ENCODE results near the gene XAB2.
A peak's percentile ranks its signal among the peaks of the same experiment; 100 is the strongest.

Gene XAB2

GRCh38 chr19:7629347-7630054, at the start of gene XAB2, which contains the start of gene PET100:
Gene XAB2, minus strand, starts transcription at chr19:7629545. Its CDS starts 18 bp downstream, at chr19:7629527.
Gene PET100, plus strand, starts transcription at chr19:7629793. Its CDS starts 41 bp downstream, at chr19:7629834.
- intact Hi-C loops (cut with micrococcal nuclease) = no loop called here
- H3K4me1 Mint-ChIP-seq (ENCODE audit: low read depth) = peaks cover 52% of the 10 kb centered on the region
- no peaks in the 10 kb centered on the region for H3K9me3 Mint-ChIP-seq
- H3K4me3 Mint-ChIP-seq = peak within 1 kb of the TSS; percentile 99
- peak within 1 kb of the TSS; percentile 99 for H3K27ac Mint-ChIP-seq
- H3K27me3 Mint-ChIP-seq = no peaks in the 10 kb centered on the region
- peaks cover 83% of the 10 kb centered on the region for H3K36me3 Mint-ChIP-seq (ENCODE audit: low read depth)

GRCh38 chr19:7677669-7678311, 48.4 kb upstream of the XAB2 start:
- peak overlapping the region; percentile 69 for H3K27ac Mint-ChIP-seq
- intact Hi-C loops (cut with micrococcal nuclease) = no loop called here
- H3K4me3 Mint-ChIP-seq = no peak overlapping the region
- H3K4me1 Mint-ChIP-seq (ENCODE audit: low read depth) = peaks cover 82% of the 10 kb centered on the region
- no peaks in the 10 kb centered on the region for H3K27me3 Mint-ChIP-seq
- H3K9me3 Mint-ChIP-seq = peaks cover 10% of the 10 kb centered on the region
- peaks cover 26% of the 10 kb centered on the region for H3K36me3 Mint-ChIP-seq (ENCODE audit: low read depth)

- Mint-ChIP-seq H3K4me3 (peak within 1 kb of the TSS; percentile 57), H3K36me3 (ENCODE audit: low read depth) (peaks cover 16% of the 10 kb centered on the region), H3K27ac (peak within 1 kb of the TSS; percentile 69), H3K27me3 (no peaks in the 10 kb centered on the region), H3K4me1 (ENCODE audit: low read depth) (peaks cover 73% of the 10 kb centered on the region), H3K9me3 (peaks cover 10% of the 10 kb centered on the region)
- intact Hi-C loops (cut with micrococcal nuclease) = no loop called here
These were observed 47.5 kb upstream of the XAB2 start, which contains the start of gene MCEMP1 for GRCh38 chr19:7676854-7677253. Gene MCEMP1, plus strand, starts transcription at chr19:7677090. Its CDS starts 31 bp downstream, at chr19:7677121.

GRCh38 chr19:7676376-7676775, 47.0 kb upstream of the XAB2 start:
- Mint-ChIP-seq H3K4me1 (ENCODE audit: low read depth) (peaks cover 68% of the 10 kb centered on the region), H3K9me3 (peaks cover 10% of the 10 kb centered on the region), H3K27me3 (no peaks in the 10 kb centered on the region), H3K36me3 (ENCODE audit: low read depth) (peaks cover 12% of the 10 kb centered on the region), H3K27ac (peak overlapping the region; percentile 69), H3K4me3 (peak overlapping the region; percentile 57)
- intact Hi-C loops (cut with micrococcal nuclease) = no loop called here

GRCh38 chr19:7674010-7675005, 45.0 kb upstream of the XAB2 start:
- peaks cover 70% of the 10 kb centered on the region for H3K4me1 Mint-ChIP-seq (ENCODE audit: low read depth)
- H3K36me3 Mint-ChIP-seq (ENCODE audit: low read depth) = peaks cover 6% of the 10 kb centered on the region
- peaks cover 10% of the 10 kb centered on the region for H3K9me3 Mint-ChIP-seq
- H3K27ac Mint-ChIP-seq = peak overlapping the region; percentile 79
- peaks cover 3% of the 10 kb centered on the region for H3K27me3 Mint-ChIP-seq
- no peak overlapping the region for H3K4me3 Mint-ChIP-seq
- intact Hi-C loops (cut with micrococcal nuclease) = no loop called here

GRCh38 chr19:7672522-7672921, 43.2 kb upstream of the XAB2 start:
- peaks cover 64% of the 10 kb centered on the region for H3K4me1 Mint-ChIP-seq (ENCODE audit: low read depth)
- H3K36me3 Mint-ChIP-seq (ENCODE audit: low read depth) = peaks cover 6% of the 10 kb centered on the region
- H3K27ac Mint-ChIP-seq = no peak overlapping the region
- intact Hi-C loops (cut with micrococcal nuclease) = no loop called here
- peaks cover 8% of the 10 kb centered on the region for H3K27me3 Mint-ChIP-seq
- peaks cover 10% of the 10 kb centered on the region for H3K9me3 Mint-ChIP-seq
- H3K4me3 Mint-ChIP-seq = no peak overlapping the region

GRCh38 chr19:7670790-7671189, 41.4 kb upstream of the XAB2 start:
- Mint-ChIP-seq H3K27me3 (peaks cover 8% of the 10 kb centered on the region), H3K27ac (peak overlapping the region; percentile 44), H3K36me3 (ENCODE audit: low read depth) (peaks cover 6% of the 10 kb centered on the region), H3K4me1 (ENCODE audit: low read depth) (peaks cover 47% of the 10 kb centered on the region), H3K9me3 (peaks cover 10% of the 10 kb centered on the region), H3K4me3 (peak overlapping the region; percentile 82)
- intact Hi-C loops (cut with micrococcal nuclease) = no loop called here

- H3K27ac Mint-ChIP-seq = peak overlapping the region; percentile 44
- peaks cover 6% of the 10 kb centered on the region for H3K36me3 Mint-ChIP-seq (ENCODE audit: low read depth)
- peak overlapping the region; percentile 82 for H3K4me3 Mint-ChIP-seq
- peaks cover 8% of the 10 kb centered on the region for H3K27me3 Mint-ChIP-seq
- intact Hi-C loops (cut with micrococcal nuclease) = no loop called here
- peaks cover 43% of the 10 kb centered on the region for H3K4me1 Mint-ChIP-seq (ENCODE audit: low read depth)
- H3K9me3 Mint-ChIP-seq = peaks cover 10% of the 10 kb centered on the region
These were observed 40.9 kb upstream of the XAB2 start for GRCh38 chr19:7670150-7670783.

GRCh38 chr19:7669641-7670040, 40.3 kb upstream of the XAB2 start:
- Mint-ChIP-seq H3K4me3 (peak overlapping the region; percentile 21), H3K4me1 (ENCODE audit: low read depth) (peaks cover 41% of the 10 kb centered on the region), H3K27me3 (peaks cover 8% of the 10 kb centered on the region), H3K27ac (peak overlapping the region; percentile 55), H3K9me3 (peaks cover 10% of the 10 kb centered on the region), H3K36me3 (ENCODE audit: low read depth) (peaks cover 6% of the 10 kb centered on the region)
- intact Hi-C loops (cut with micrococcal nuclease) = no loop called here

GRCh38 chr19:7668842-7669241, 39.5 kb upstream of the XAB2 start, which contains the start of gene RETN:
Gene RETN, plus strand, starts transcription at chr19:7669049. Its CDS starts 278 bp downstream, at chr19:7669327.
- Mint-ChIP-seq H3K27ac (peak within 1 kb of the TSS; percentile 55), H3K9me3 (peaks cover 5% of the 10 kb centered on the region)

GRCh38 chr19:7665076-7665475, 35.7 kb upstream of the XAB2 start:
- intact Hi-C loops (cut with micrococcal nuclease) = no loop called here

More at GRCh38 chr19:7668842-7669241, 39.5 kb upstream of the XAB2 start, which contains the start of gene RETN:
- Mint-ChIP-seq H3K4me3 (peak within 1 kb of the TSS; percentile 52), H3K4me1 (ENCODE audit: low read depth) (peaks cover 34% of the 10 kb centered on the region), H3K27me3 (peaks cover 8% of the 10 kb centered on the region), H3K36me3 (ENCODE audit: low read depth) (peaks cover 2% of the 10 kb centered on the region)
- intact Hi-C loops (cut with micrococcal nuclease) = no loop called here

GRCh38 chr19:7663706-7664105, 34.4 kb upstream of the XAB2 start:
- intact Hi-C loops (cut with micrococcal nuclease) = no loop called here
- Mint-ChIP-seq H3K9me3 (no peaks in the 10 kb centered on the region), H3K36me3 (ENCODE audit: low read depth) (no peaks in the 10 kb centered on the region), H3K27me3 (peaks cover 1% of the 10 kb centered on the region), H3K4me1 (ENCODE audit: low read depth) (peaks cover 13% of the 10 kb centered on the region), H3K4me3 (no peak overlapping the region), H3K27ac (no peak overlapping the region)

More at GRCh38 chr19:7665076-7665475, 35.7 kb upstream of the XAB2 start:
- Mint-ChIP-seq H3K4me3 (no peak overlapping the region), H3K36me3 (ENCODE audit: low read depth) (no peaks in the 10 kb centered on the region), H3K27me3 (peaks cover 8% of the 10 kb centered on the region), H3K27ac (no peak overlapping the region), H3K4me1 (ENCODE audit: low read depth) (peaks cover 27% of the 10 kb centered on the region), H3K9me3 (no peaks in the 10 kb centered on the region)

GRCh38 chr19:7662657-7663056, 33.3 kb upstream of the XAB2 start:
- Mint-ChIP-seq H3K27ac (no peak overlapping the region), H3K4me3 (no peak overlapping the region), H3K27me3 (no peaks in the 10 kb centered on the region), H3K36me3 (ENCODE audit: low read depth) (no peaks in the 10 kb centered on the region), H3K9me3 (no peaks in the 10 kb centered on the region), H3K4me1 (ENCODE audit: low read depth) (peaks cover 17% of the 10 kb centered on the region)
- intact Hi-C loops (cut with micrococcal nuclease) = no loop called here

All from dendritic cell treated with granulocyte-macrophage colony-stimulating factor and Interleukin-4, amounts not matched to agents 40 ng/mL and 50 ng/mL, for 4 days (primary cell).